Measurements from ENCODE around the gene SLC24A3. TPM values are rescaled to one million over a fixed set of nuclear protein-coding genes. Genes with fewer than 3 reads are reported as not detected.

SLC24A3 gene
- total and polyA plus RNA-seq, 2 of the 13 experiments (the other 11 are each of a cell fraction or from before 2014, with no cell fraction given) = not detected

DNA sequence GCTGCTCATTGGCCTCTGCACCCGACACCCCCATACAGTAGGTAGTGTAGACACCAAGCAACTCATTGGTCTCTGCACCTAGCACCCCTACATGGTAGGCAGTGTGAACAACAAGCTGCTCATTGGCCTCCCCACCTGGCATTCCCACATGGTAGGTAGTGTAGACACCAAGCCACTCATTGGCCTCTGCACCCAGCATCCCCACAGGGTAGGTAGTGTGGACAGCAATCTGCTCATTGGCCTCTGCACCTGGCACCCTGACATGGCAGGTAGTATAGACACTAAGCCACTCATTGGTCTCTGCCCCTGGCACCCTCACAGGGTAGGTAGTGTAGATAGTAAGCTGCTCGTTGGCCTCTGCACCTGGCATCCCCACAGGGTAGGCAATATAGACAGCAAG lies 226.0 kb downstream of the SLC24A3 start:
- in situ Hi-C loops (cut with HindIII; ENCODE audit: extremely low pct_ligation_motif_present, low pct_unique_long_range_greater_than_20kb) (no loop called here), intact Hi-C loops (cut with micrococcal nuclease; ENCODE audit: unreplicated experiment) (no loop called here)
- no peak for ATAC-seq
- Histone ChIP-seq H3K79me2 (ENCODE audit: insufficient read depth, low read length) (no peaks in the 10 kb centered on the region), H3K4me1 (ENCODE audit: insufficient read depth, low read length) (no peaks in the 10 kb centered on the region), H3K9ac (ENCODE audit: insufficient read depth, low read depth, low read length) (no peak overlapping the region), H3K27me3 (ENCODE audit: control insufficient read depth in 1 of 2, insufficient read depth in 2 of 2, low read length in 2 of 2) (no peaks in the 10 kb centered on the region), H3K36me3 (replicated peaks in 1 of 2; ENCODE audit: control insufficient read depth in 1 of 2, insufficient read depth in 2 of 2, low read length in 2 of 2) (no peaks in the 10 kb centered on the region), H2AFZ (ENCODE audit: low read length) (no peak overlapping the region), H3K4me3 (replicated peaks in 1 of 3; ENCODE audit: insufficient read depth in 1 of 3, low read depth in 2 of 3, low read length in 3 of 3) (no peak overlapping the region), H4K20me1 (ENCODE audit: insufficient read depth, low read length) (no peaks in the 10 kb centered on the region), H3K4me2 (ENCODE audit: low read depth, low read length) (no peak overlapping the region), H3K9me3 (ENCODE audit: low read length) (peaks cover 11% of the 10 kb centered on the region), H3K27ac (ENCODE audit: extremely low read length, insufficient read depth, low read length) (no peak overlapping the region)
- 0% methylated on average over 2 of the region's 2 CpGs for WGBS (ENCODE audit: low lambda C conversion rate)
- POLR2A ChIA-PET = no interaction called here
- TF ChIP-seq ZNF749 (CRISPR knock-in tag; IDR thresholded peaks at IDR 0.05; ENCODE audit: borderline replicate concordance) = no peak
- TF ChIP-seq HOXA5 (CRISPR knock-in tag; IDR thresholded peaks at IDR 0.05) = no peak
- TF ChIP-seq ZFP82 (CRISPR knock-in tag; IDR thresholded peaks at IDR 0.05; ENCODE audit: borderline replicate concordance) = no peak
- TF ChIP-seq, protein P1, sequence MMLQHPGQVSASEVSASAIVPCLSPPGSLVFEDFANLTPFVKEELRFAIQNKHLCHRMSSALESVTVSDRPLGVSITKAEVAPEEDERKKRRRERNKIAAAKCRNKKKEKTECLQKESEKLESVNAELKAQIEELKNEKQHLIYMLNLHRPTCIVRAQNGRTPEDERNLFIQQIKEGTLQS (CRISPR knock-in tag; IDR thresholded peaks at IDR 0.05) = no peak
- TF ChIP-seq ZNF563 (CRISPR knock-in tag; IDR thresholded peaks at IDR 0.05) = no peak
- TF ChIP-seq MYNN (CRISPR knock-in tag; IDR thresholded peaks at IDR 0.05; ENCODE audit: low read depth) = no peak
- TF ChIP-seq, protein P2, sequence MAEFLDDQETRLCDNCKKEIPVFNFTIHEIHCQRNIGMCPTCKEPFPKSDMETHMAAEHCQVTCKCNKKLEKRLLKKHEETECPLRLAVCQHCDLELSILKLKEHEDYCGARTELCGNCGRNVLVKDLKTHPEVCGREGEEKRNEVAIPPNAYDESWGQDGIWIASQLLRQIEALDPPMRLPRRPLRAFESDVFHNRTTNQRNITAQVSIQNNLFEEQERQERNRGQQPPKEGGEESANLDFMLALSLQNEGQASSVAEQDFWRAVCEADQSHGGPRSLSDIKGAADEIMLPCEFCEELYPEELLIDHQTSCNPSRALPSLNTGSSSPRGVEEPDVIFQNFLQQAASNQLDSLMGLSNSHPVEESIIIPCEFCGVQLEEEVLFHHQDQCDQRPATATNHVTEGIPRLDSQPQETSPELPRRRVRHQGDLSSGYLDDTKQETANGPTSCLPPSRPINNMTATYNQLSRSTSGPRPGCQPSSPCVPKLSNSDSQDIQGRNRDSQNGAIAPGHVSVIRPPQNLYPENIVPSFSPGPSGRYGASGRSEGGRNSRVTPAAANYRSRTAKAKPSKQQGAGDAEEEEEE (CRISPR knock-in tag; IDR thresholded peaks at IDR 0.05; ENCODE audit: borderline replicate concordance) = no peak
- no peak for TF ChIP-seq ZFP1 (CRISPR knock-in tag; IDR thresholded peaks at IDR 0.05)
- no peak for TF ChIP-seq ZNF558 (CRISPR knock-in tag; IDR thresholded peaks at IDR 0.05; ENCODE audit: borderline replicate concordance)
- no peak for TF ChIP-seq SMAD3 (CRISPR knock-in tag; IDR thresholded peaks at IDR 0.05)
- TF ChIP-seq SAP130 (CRISPR knock-in tag; IDR thresholded peaks at IDR 0.05; ENCODE audit: low read depth) = no peak
- TF ChIP-seq, protein P3, sequence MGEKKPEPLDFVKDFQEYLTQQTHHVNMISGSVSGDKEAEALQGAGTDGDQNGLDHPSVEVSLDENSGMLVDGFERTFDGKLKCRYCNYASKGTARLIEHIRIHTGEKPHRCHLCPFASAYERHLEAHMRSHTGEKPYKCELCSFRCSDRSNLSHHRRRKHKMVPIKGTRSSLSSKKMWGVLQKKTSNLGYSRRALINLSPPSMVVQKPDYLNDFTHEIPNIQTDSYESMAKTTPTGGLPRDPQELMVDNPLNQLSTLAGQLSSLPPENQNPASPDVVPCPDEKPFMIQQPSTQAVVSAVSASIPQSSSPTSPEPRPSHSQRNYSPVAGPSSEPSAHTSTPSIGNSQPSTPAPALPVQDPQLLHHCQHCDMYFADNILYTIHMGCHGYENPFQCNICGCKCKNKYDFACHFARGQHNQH (CRISPR knock-in tag; IDR thresholded peaks at IDR 0.05) = no peak
- no peak for TF ChIP-seq ZNF816 (CRISPR knock-in tag; IDR thresholded peaks at IDR 0.05; ENCODE audit: borderline replicate concordance)
- TF ChIP-seq FOSL1 (CRISPR knock-in tag; IDR thresholded peaks at IDR 0.05; ENCODE audit: borderline replicate concordance) = no peak
- TF ChIP-seq, protein P4, sequence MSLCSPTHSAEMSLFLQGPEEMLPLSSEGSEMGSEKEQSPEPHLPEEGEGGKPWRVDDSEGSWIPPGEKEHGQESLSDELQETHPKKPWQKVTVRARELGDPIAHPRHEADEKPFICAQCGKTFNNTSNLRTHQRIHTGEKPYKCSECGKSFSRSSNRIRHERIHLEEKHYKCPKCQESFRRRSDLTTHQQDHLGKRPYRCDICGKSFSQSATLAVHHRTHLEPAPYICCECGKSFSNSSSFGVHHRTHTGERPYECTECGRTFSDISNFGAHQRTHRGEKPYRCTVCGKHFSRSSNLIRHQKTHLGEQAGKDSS (CRISPR knock-in tag; IDR thresholded peaks at IDR 0.05; ENCODE audit: borderline replicate concordance, low read depth) = no peak
- no peak for TF ChIP-seq NR2F1 (CRISPR knock-in tag; IDR thresholded peaks at IDR 0.05)
- no peak for FAIRE-seq
- CTCF ChIA-PET (ENCODE audit: low intra/inter-chr PET ratio, low total read pairs) = no interaction called here
- BruUV-seq (replicated peaks) = no TSS peak
- DNase-seq (ENCODE audit: low spot score) = no peak
